Neuronal stem cell (in vitro differentiated cells): ENCODE measurements around the gene ADORA2A.
A peak's percentile ranks its signal among the peaks of the same experiment; 100 is the strongest.

Source experiments
- DNase-seq: peaks from one replicate; pipeline ENCODE4 v3.0.0-alpha.2; 2013; ENCODE audit warnings: low spot score
- H2AFZ ChIP-seq: one replicate; pipeline ENCODE4 v1.6.1; 2013; ENCODE audit warnings: mild to moderate bottlenecking, low read length, inconsistent platforms
- H2AK5ac ChIP-seq: 2 replicates; pipeline ENCODE4 v1.6.1; 2013; ENCODE audit warnings: low read depth, mild to moderate bottlenecking, inconsistent platforms, low read length, moderate library complexity, mixed read lengths
- H2BK120ac ChIP-seq: 2 replicates; pipeline ENCODE4 v1.6.1; 2013; ENCODE audit warnings: low read depth, mild to moderate bottlenecking, inconsistent platforms, low read length, moderate library complexity, mixed read lengths
- H2BK12ac ChIP-seq: one replicate; pipeline ENCODE4 v1.6.1; 2013; ENCODE audit warnings: low read length, inconsistent platforms
- H2BK15ac ChIP-seq: 2 replicates; pipeline ENCODE4 v1.6.1; 2013; ENCODE audit warnings: mild to moderate bottlenecking, low read length, inconsistent platforms, mixed read lengths
- H2BK5ac ChIP-seq: one replicate; pipeline ENCODE4 v1.6.1; 2013; ENCODE audit warnings: inconsistent platforms, mild to moderate bottlenecking, low read length, moderate library complexity
- H3K14ac ChIP-seq: one replicate; pipeline ENCODE4 v1.6.1; 2013; ENCODE audit warnings: low read length, inconsistent platforms
- H3K18ac ChIP-seq: 2 replicates; pipeline ENCODE4 v1.6.1; 2013; ENCODE audit warnings: low read length, inconsistent platforms
- H3K23ac ChIP-seq: 2 replicates; pipeline ENCODE4 v1.6.1; 2013; ENCODE audit warnings: low read depth, mild to moderate bottlenecking, mixed read lengths, low read length, inconsistent platforms; ENCODE audit not compliant: poor library complexity
- H3K27ac ChIP-seq: replicated peaks from 3 replicates; pipeline ENCODE4 v1.5.1; 2013; ENCODE audit warnings: low read length, inconsistent platforms
- H3K27me3 ChIP-seq, 3 experiments: 2 replicates each; pipeline ENCODE4 v1.6.1; 2013; ENCODE audit warnings: low read length in 3 of 3, mild to moderate bottlenecking in 2 of 3, inconsistent platforms in 1 of 3, low read depth in 1 of 3, mixed read lengths in 1 of 3, moderate library complexity in 1 of 3; ENCODE audit not compliant: control insufficient read depth in 3 of 3, insufficient read depth in 3 of 3
- H3K36me3 ChIP-seq, 2 donors: replicated peaks in 1 of 2; 2 replicates each; pipeline ENCODE4 v1.6.1; 2013; ENCODE audit warnings: low read length in 2 of 2; ENCODE audit not compliant: control insufficient read depth in 2 of 2, insufficient read depth in 2 of 2
- H3K4ac ChIP-seq: 2 replicates; pipeline ENCODE4 v1.6.1; 2013; ENCODE audit warnings: inconsistent platforms, mild to moderate bottlenecking, low read length, moderate library complexity
- H3K4me1 ChIP-seq, 2 donors: 1 replicate in 1 of 2; 2 replicates in 1 of 2; pipeline ENCODE4 v1.6.1; 2013; ENCODE audit warnings: low read length in 2 of 2, low read depth in 1 of 2; ENCODE audit not compliant: control insufficient read depth in 2 of 2, insufficient read depth in 1 of 2
- H3K4me2 ChIP-seq: one replicate; pipeline ENCODE4 v1.6.1; 2013; ENCODE audit warnings: mild to moderate bottlenecking, low read length, inconsistent platforms; ENCODE audit not compliant: insufficient read depth, poor library complexity, severe bottlenecking
- H3K4me3 ChIP-seq, 2 donors: 2 replicates each; pipeline ENCODE4 v1.5.1; 2013; ENCODE audit warnings: low read length in 2 of 2, mild to moderate bottlenecking in 2 of 2, inconsistent platforms in 1 of 2, moderate library complexity in 1 of 2
- H3K79me1 ChIP-seq: one replicate; pipeline ENCODE4 v1.6.1; 2013; ENCODE audit warnings: low read depth, mild to moderate bottlenecking, inconsistent platforms, low read length, moderate library complexity
- H3K9ac ChIP-seq: one replicate; pipeline ENCODE4 v1.6.1; 2013; ENCODE audit warnings: mild to moderate bottlenecking, low read depth, low read length, inconsistent platforms; ENCODE audit not compliant: poor library complexity
- H3K9me3 ChIP-seq, 2 donors: replicated peaks in 1 of 2; 2 replicates each; pipeline versions ENCODE3 to v1.6.1; 2013; ENCODE audit warnings: low read length in 2 of 2, mild to moderate bottlenecking in 2 of 2, inconsistent platforms in 1 of 2, low read depth in 1 of 2, mixed read lengths in 1 of 2, moderate library complexity in 1 of 2; ENCODE audit not compliant: control insufficient read depth in 2 of 2, insufficient read depth in 1 of 2
- H4K8ac ChIP-seq: one replicate; pipeline ENCODE4 v1.6.1; 2013; ENCODE audit warnings: low read depth, mild to moderate bottlenecking, inconsistent platforms, low read length, moderate library complexity
- H4K91ac ChIP-seq: one replicate; pipeline ENCODE4 v1.6.1; 2013; ENCODE audit warnings: low read length, low read depth, mild to moderate bottlenecking, inconsistent platforms; ENCODE audit not compliant: poor library complexity
- WGBS, 2 donors: extraction: QIAGEN DNeasy Blood & Tissue Kit; methylation state at CpG; one replicate each; pipeline ENCODE4 v1.1.7; 2013; ENCODE audit warnings: missing lambda C conversion rate in 2 of 2, mixed read lengths in 1 of 2; ENCODE audit not compliant: insufficient read length in 2 of 2, insufficient replicate concordance in 1 of 2; ENCODE audit errors: extremely low coverage in 2 of 2; 5-methylcytosine and 5-hydroxymethylcytosine counted together

ADORA2A gene

DNA sequence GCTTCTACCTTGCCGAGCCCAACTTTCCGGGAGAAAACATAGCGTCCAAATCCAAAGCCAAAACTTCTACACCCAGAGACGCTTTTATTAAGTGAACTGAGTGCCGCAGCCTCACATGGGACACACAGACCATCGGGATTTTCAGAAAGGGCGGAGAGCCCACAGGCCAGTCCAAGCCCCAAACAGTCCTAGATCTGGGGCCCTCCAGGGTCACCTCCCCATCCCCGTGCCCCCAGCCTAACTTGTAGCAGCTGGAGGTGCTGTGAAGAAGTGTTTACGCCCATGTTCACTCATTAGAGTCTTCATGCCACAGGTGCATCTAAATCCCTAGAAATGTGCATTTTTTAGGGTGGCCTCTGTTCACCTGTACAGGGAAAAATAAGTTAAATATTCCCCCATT is 14.1 kb upstream of the ADORA2A start:
- H3K14ac ChIP-seq: no peak overlapping the region

DNA sequence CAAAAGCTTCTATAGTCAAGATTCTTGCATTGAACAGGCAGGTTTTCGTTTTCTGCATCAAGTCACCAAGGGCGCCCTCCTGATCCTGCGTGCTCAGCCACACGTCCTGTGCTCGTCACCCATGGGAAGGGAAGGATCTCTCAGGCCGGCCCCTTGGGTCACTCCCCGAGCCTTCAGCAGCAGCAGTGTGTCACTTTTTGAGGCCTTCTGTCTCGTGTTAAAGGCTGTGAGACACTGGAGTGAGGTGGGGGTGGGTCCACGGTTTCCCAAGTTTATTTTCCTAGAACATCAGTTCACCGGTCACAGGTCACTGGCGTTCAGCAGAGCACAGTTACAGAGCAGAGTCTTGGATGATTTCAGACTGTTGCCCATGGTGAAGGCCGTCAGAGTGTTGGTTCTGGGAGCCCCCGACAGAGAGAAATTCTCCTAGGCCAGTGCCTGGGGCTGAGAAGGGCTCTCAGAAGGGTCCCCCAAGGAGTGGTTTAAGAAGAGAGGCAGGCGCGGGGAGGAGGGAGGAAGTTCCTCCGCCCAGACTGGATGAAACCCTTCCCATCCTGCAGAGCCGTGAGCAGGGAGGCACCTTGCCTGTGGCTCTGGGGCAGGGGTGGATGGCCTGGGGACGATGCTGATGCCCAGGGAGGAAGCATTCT is 13.5 kb upstream of the ADORA2A start:
- H3K4me3 ChIP-seq: no peak overlapping the region
- no CpG with 5 or more reads among the region's 18 CpGs for WGBS, 2 donors

More for the DNA sequence above, 14.1 kb upstream of the ADORA2A start:
- Histone ChIP-seq H3K4me3 (no peak overlapping the region), H2BK15ac (no peak overlapping the region), H2BK120ac (no peak overlapping the region), H3K23ac (no peak overlapping the region), H2AFZ (no peak overlapping the region), H4K8ac (no peak overlapping the region), H2BK12ac (no peak overlapping the region), H3K79me1 (peaks cover under 1% of the 10 kb centered on the region), H2BK5ac (no peak overlapping the region), H3K27me3 (no peaks in the 10 kb centered on the region), H2AK5ac (no peak overlapping the region), H3K27ac (no peak overlapping the region), H3K4me1 (no peaks in the 10 kb centered on the region), H3K36me3 (peaks cover 27 to 84% of the 10 kb centered on the region in 2 donors), H3K9me3 (no peaks in the 10 kb centered on the region), H3K4ac (no peak overlapping the region), H3K18ac (no peak overlapping the region), H4K91ac (no peak overlapping the region), H3K9ac (no peak overlapping the region), H3K4me2 (no peak overlapping the region)
- no CpG with 5 or more reads among the region's 9 CpGs for WGBS, 2 donors
- no peak for DNase-seq

DNA sequence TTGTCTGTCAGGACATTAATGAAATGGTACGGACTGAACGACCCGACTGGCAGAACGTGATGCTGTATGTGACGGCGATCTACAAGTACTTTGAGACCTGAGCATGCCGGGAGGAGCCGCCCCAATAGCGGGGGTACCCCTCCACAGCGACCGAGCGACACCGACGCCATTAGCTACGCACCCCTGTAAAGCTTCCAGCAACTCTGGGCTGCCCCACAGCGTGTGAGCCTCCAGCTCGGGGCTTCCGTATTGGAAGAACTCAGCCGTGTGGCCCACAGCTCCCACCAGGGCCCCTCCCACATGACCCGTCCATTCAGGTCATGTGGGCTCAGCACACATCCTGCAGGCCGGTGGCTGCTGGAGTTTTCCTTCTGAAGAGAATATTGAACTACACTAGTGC is 12.9 kb upstream of the ADORA2A start:
- Histone ChIP-seq H3K27me3 (no peaks in the 10 kb centered on the region), H4K8ac (no peak overlapping the region), H3K36me3 (peaks cover 26 to 88% of the 10 kb centered on the region in 2 donors), H3K4me2 (no peak overlapping the region), H3K79me1 (no peaks in the 10 kb centered on the region), H4K91ac (no peak overlapping the region), H3K4me3 (no peak overlapping the region), H3K4me1 (peaks cover under 1 to 5% of the 10 kb centered on the region in 2 donors), H3K9me3 (no peaks in the 10 kb centered on the region), H3K23ac (no peak overlapping the region), H3K27ac (no peak overlapping the region), H2BK5ac (no peak overlapping the region), H3K18ac (no peak overlapping the region), H2AK5ac (no peak overlapping the region), H3K14ac (no peak overlapping the region), H3K9ac (no peak overlapping the region), H3K4ac (no peak overlapping the region), H2BK15ac (no peak overlapping the region), H2AFZ (no peak overlapping the region), H2BK120ac (no peak overlapping the region), H2BK12ac (no peak overlapping the region)
- no CpG with 5 or more reads among the region's 21 CpGs for WGBS, 2 donors
- no peak for DNase-seq

More for the DNA sequence above, 13.5 kb upstream of the ADORA2A start:
- no peak for DNase-seq
- peaks cover 26 to 83% of the 10 kb centered on the region in 2 donors for H3K36me3 ChIP-seq
- no peak overlapping the region for H3K4ac ChIP-seq
- H2AFZ ChIP-seq: no peak overlapping the region
- H4K91ac ChIP-seq: no peak overlapping the region
- H3K27ac ChIP-seq: no peak overlapping the region
- H4K8ac ChIP-seq: no peak overlapping the region
- no peak overlapping the region for H2BK12ac ChIP-seq
- no peak overlapping the region for H2AK5ac ChIP-seq
- no peaks in the 10 kb centered on the region for H3K79me1 ChIP-seq
- no peaks in the 10 kb centered on the region for H3K9me3 ChIP-seq
- H2BK120ac ChIP-seq: no peak overlapping the region
- no peak overlapping the region for H2BK15ac ChIP-seq
- H3K4me2 ChIP-seq: no peak overlapping the region
- H3K4me1 ChIP-seq: no peaks in the 10 kb centered on the region
- no peak overlapping the region for H3K9ac ChIP-seq
- no peak overlapping the region for H2BK5ac ChIP-seq
- H3K18ac ChIP-seq: no peak overlapping the region
- H3K27me3 ChIP-seq: no peaks in the 10 kb centered on the region
- H3K23ac ChIP-seq: no peak overlapping the region
- no peak overlapping the region for H3K14ac ChIP-seq

GRCh38 chr22:24414984-24415945 is 12.1 kb upstream of the ADORA2A start:
- WGBS, 2 donors: no CpG with 5 or more reads among the region's 26 CpGs
- H3K27ac ChIP-seq: no peak overlapping the region
- H3K9ac ChIP-seq: no peak overlapping the region

More at GRCh38 chr22:24414984-24415945, 12.1 kb upstream of the ADORA2A start:
- H3K4ac ChIP-seq: no peak overlapping the region
- peak overlapping the region; percentile 41 for H3K18ac ChIP-seq
- peaks cover 26 to 82% of the 10 kb centered on the region in 2 donors for H3K36me3 ChIP-seq
- no peak overlapping the region for H4K8ac ChIP-seq
- peak overlapping the region in 1 of 2 donors; percentile 36 for H3K4me3 ChIP-seq
- H2BK12ac ChIP-seq: no peak overlapping the region
- H2BK120ac ChIP-seq: no peak overlapping the region
- peak overlapping the region; percentile 56 for H3K23ac ChIP-seq
- no peak overlapping the region for H2BK5ac ChIP-seq
- H2AK5ac ChIP-seq: no peak overlapping the region
- H4K91ac ChIP-seq: no peak overlapping the region
- H2BK15ac ChIP-seq: no peak overlapping the region
- H3K79me1 ChIP-seq: no peaks in the 10 kb centered on the region
- DNase-seq: no peak
- no peaks in the 10 kb centered on the region for H3K9me3 ChIP-seq
- H3K4me1 ChIP-seq: peaks cover 8 to 11% of the 10 kb centered on the region in 2 donors
- H3K4me2 ChIP-seq: no peak overlapping the region
- H3K14ac ChIP-seq: no peak overlapping the region
- H2AFZ ChIP-seq: no peak overlapping the region
- H3K27me3 ChIP-seq: no peaks in the 10 kb centered on the region
